AG10803 (cell line): ENCODE measurements around the gene PAGE2.
"Not testable (repeated sequence)": the region's sequence is repeated elsewhere in the genome, so short reads cannot be mapped to it uniquely, and the experiment has no call there.

Source experiments
- DNase-seq: peaks from one replicate; pipeline ENCODE4 v3.0.0; 2010; ENCODE audit warnings: low read depth
- H3K4me3 ChIP-seq: 2 replicates; pipeline ENCODE4 v1.5.1; 2011; ENCODE audit warnings: mild to moderate bottlenecking, low read length, control low read depth
- TF ChIP-seq, protein P1 (sequence below): conservative IDR thresholded peaks from 2 replicates; pipeline ENCODE4 v1.5.1; 2011; ENCODE audit warnings: mild to moderate bottlenecking, low read length, control low read depth, inconsistent platforms

The PAGE2 gene

DNA sequence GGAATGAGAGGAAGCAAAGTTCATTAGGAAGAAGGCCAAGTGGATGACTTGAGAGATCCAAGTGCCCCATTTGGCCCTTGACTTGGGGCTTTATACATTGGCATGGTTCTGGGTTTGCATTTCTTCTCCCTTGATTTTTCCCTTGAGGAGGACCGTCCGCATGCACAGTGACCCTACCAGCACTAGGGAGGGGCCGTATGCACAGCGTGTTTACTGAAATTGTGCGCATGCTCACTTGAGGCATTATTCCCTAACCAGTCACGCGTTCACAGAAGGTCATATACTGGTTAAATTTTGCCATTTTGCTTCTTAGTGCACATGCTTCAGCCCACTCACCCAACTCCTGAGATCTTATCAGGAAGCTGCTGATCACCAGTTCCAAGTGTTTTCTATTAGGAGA is 35.1 kb downstream of the PAGE2 start:
- no peak overlapping the region for H3K4me3 ChIP-seq
- no peak for DNase-seq
- TF ChIP-seq, protein P1, sequence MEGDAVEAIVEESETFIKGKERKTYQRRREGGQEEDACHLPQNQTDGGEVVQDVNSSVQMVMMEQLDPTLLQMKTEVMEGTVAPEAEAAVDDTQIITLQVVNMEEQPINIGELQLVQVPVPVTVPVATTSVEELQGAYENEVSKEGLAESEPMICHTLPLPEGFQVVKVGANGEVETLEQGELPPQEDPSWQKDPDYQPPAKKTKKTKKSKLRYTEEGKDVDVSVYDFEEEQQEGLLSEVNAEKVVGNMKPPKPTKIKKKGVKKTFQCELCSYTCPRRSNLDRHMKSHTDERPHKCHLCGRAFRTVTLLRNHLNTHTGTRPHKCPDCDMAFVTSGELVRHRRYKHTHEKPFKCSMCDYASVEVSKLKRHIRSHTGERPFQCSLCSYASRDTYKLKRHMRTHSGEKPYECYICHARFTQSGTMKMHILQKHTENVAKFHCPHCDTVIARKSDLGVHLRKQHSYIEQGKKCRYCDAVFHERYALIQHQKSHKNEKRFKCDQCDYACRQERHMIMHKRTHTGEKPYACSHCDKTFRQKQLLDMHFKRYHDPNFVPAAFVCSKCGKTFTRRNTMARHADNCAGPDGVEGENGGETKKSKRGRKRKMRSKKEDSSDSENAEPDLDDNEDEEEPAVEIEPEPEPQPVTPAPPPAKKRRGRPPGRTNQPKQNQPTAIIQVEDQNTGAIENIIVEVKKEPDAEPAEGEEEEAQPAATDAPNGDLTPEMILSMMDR, result no peak

DNA sequence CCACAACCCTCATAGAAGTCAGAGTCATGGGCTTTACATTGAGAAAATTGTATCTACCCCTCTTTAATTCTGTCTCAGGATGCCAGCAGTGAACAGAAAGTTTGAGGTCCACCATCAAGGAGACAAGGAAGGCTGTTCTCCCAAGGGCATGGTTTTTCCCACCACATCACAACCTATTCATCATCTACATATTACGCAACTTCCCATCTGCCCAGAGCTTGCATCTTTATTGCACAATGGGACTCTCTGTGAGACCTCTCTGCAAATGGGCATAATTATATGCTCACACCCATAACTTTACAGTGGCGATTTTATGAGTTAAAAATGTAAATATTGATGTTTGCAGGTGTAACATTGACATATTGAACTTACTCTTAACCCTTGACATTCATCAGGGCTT is 38.9 kb downstream of the PAGE2 start:
- TF ChIP-seq, protein P1, result no peak
- H3K4me3 ChIP-seq, result no peak overlapping the region
- DNase-seq, result peak; percentile 9

DNA sequence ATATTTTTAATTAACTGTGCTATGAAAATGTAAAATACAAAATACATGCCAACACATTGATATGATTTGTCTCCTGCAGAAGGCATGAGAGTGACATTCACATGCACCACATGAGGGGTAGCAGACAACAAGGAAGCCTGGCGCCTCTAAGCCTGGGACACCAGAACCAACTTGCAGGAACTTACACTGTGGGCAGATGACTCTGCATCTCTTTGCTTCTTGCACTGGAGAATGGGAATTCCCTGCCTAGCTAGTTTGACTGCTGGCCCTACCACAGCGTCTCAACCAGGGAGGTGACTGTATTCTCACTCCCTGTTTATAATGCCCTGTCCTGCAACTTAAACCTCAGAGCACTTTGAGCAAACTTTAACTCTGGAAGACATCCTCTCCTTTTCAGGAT is 40.5 kb downstream of the PAGE2 start:
- H3K4me3 ChIP-seq, result no peak overlapping the region
- DNase-seq, result no peak
- TF ChIP-seq, protein P1, result no peak

DNA sequence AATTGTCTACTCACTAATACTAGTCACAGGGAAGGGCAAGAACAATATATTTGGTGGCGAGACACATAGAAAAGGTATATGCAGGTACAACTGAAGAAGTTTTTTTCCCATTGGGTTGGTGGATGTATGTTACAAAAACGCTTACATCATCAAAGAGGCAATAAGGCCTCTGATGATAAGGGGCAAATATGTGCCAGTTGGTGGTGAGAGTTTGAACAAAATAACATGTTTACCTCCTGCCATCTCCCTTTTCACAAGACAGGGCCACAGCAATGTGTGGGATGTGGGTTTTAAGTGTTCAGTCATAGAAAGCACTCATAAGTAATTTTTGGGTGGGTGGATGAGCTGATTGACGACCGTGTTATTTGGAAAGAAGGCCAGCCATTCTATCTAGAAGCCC is 41.7 kb downstream of the PAGE2 start:
- DNase-seq, result no peak
- TF ChIP-seq, protein P1, result no peak
- H3K4me3 ChIP-seq, result no peak overlapping the region

DNA sequence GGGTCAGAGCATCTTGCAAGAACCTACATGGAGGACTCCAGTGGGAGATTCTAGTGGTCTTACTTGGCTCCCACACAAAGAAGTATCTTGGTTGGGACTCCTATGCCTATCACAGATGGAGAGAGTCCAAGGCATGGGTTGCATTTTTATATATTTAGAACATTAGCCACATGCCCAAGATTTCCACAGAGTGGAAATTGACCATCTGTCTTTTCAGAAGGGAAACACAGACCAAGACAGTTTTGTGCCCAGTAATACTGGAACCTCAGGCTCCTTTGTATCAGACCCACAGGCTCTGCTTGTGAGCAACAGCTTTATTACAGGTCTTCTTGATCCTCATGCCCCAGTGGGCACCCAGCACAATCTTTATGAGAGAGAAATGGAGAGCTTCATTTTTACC is 43.6 kb downstream of the PAGE2 start:
- no peak for DNase-seq
- TF ChIP-seq, protein P1, result no peak
- no peak overlapping the region for H3K4me3 ChIP-seq

DNA sequence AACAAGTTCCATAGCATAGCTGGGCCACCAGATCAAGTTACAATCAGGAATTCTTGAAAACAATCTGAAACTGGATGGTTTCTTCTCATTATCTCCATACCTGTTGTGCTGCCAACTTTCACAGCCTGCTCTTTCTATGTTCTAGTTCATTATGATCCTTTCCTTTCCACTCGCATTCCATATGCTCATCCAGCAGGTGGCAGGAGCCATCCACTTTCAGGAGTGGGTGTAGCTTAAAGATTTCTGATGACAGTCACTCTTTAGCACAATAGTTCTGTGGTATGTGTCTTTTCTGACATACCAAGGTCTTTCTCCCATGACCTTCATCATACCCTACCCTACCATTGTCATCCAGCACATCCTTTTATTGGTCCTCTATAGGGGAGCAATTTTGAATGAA is 46.4 kb downstream of the PAGE2 start:
- H3K4me3 ChIP-seq, result no peak overlapping the region
- TF ChIP-seq, protein P1, result peak; percentile 67
- peak; percentile 29 for DNase-seq

DNA sequence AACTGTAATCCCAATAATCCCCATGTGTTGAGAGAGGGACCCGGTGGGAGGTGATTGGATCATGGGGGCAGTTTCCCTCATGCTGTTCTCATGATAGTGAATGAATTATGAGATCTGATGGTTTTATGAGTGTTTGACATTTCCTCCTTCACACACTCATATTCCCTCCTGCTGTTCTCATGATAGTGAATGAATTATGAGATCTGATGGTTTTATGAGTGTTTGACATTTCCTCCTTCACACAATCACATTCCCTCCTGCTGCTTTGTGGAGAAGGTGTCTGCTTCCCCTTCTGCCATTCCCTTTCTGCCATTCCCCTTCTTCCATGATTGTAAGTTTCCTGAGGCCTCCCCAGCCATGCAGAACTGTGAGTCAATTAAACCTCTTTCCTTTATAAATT is 52.0 kb downstream of the PAGE2 start:
- DNase-seq, H3K4me3 ChIP-seq: not testable (repeated sequence)
